B cell (primary cell): Measurements from ENCODE around the gene PYROXD2. TPM values are rescaled to one million over a fixed set of nuclear protein-coding genes. Genes with fewer than 3 reads are reported as not detected.

Experiments used
- ATAC-seq: fragments of 200-7000 bp; cut with Tn5 transposase; one replicate; pipeline ENCODE4 v1.10.0; 2021; ENCODE audit warnings: low read depth, mild to moderate bottlenecking, moderate number of reproducible peaks, moderate library complexity
- CTCF ChIA-PET: fragments of 350-600 bp; sonication (Branson Sonifier 250); formaldehyde crosslinking; loops from one replicate; lab custom pipeline; 2021; ENCODE audit warnings: antibody characterized with exemption, inconsistent platforms; lab: Charles Lee
- POLR2A ChIA-PET: fragments of 350-600 bp; sonication (Branson Sonifier 250); formaldehyde crosslinking; loops from one replicate; lab custom pipeline; 2021; ENCODE audit warnings: antibody characterized with exemption; lab: Charles Lee
- DNase-seq: peaks from one replicate; pipeline ENCODE4 v3.0.0; 2013
- H2AFZ ChIP-seq: 2 replicates; pipeline ENCODE4 v1.6.1; 2012; ENCODE audit warnings: mild to moderate bottlenecking, low read depth, low read length; ENCODE audit not compliant: insufficient read depth, poor library complexity, severe bottlenecking
- H3K27ac ChIP-seq, 2 donors: 1 replicate in 1 of 2; 2 replicates in 1 of 2; pipeline ENCODE4 v1.5.1; 2012 to 2013; ENCODE audit warnings: low read length in 2 of 2, mild to moderate bottlenecking in 2 of 2, moderate library complexity in 1 of 2
- H3K27me3 ChIP-seq, 4 experiments: fragments of 200-600 bp in 1 of 4; sonication (generic) in 1 of 4; replicated peaks in 1 of 4; 1 replicate in 2 of 4; 2 replicates in 2 of 4; pipeline versions ENCODE4 v1.6.1 to v1.7.0; 2013 to 2016; ENCODE audit warnings: low read length in 3 of 4, mild to moderate bottlenecking in 2 of 4, mixed read lengths in 1 of 4, moderate library complexity in 1 of 4; ENCODE audit not compliant: insufficient read depth in 4 of 4, control insufficient read depth in 3 of 4; ENCODE audit errors: control extremely low read depth in 1 of 4
- H3K36me3 ChIP-seq, 2 experiments: replicated peaks in 1 of 2; 1 replicate in 1 of 2; 2 replicates in 1 of 2; pipeline versions ENCODE4 v1.6.1 to v1.7.1; 2013; ENCODE audit warnings: low read length in 1 of 2; ENCODE audit not compliant: insufficient read depth in 2 of 2, control insufficient read depth in 1 of 2; ENCODE audit errors: control extremely low read depth in 1 of 2, extremely low read depth in 1 of 2
- H3K4me1 ChIP-seq, 2 donors: fragments of 200-600 bp in 1 of 2; sonication (generic) in 1 of 2; 1 replicate in 1 of 2; 2 replicates in 1 of 2; pipeline versions ENCODE4 v1.5.1 to v1.6.1; 2013 to 2017; ENCODE audit warnings: low read length in 2 of 2; ENCODE audit not compliant: control insufficient read depth in 2 of 2, insufficient read depth in 2 of 2
- H3K4me2 ChIP-seq: replicated peaks from 2 replicates; pipeline ENCODE3; 2012; ENCODE audit warnings: mild to moderate bottlenecking, low read depth, low read length; ENCODE audit not compliant: poor library complexity, severe bottlenecking
- H3K4me3 ChIP-seq, 5 experiments: fragments of 200-600 bp in 1 of 5; sonication (generic) in 1 of 5; 1 replicate in 3 of 5; 2 replicates in 2 of 5; pipeline versions ENCODE4 v1.5.1 to v1.7.0; 2011 to 2016; ENCODE audit warnings: low read length in 4 of 5, mild to moderate bottlenecking in 4 of 5, low read depth in 2 of 5, control low read depth in 1 of 5, moderate library complexity in 1 of 5; ENCODE audit not compliant: insufficient read depth in 1 of 5; ENCODE audit errors: control extremely low read depth in 1 of 5, extremely low read depth in 1 of 5
- H3K79me2 ChIP-seq: fragments of 200-600 bp; sonication (generic); one replicate; pipeline ENCODE4 v1.6.0; 2016; ENCODE audit warnings: low read length; ENCODE audit not compliant: control insufficient read depth, insufficient read depth
- H3K9ac ChIP-seq: fragments of 200-600 bp; sonication (generic); 2 replicates; pipeline ENCODE4 v1.6.1; 2017; ENCODE audit warnings: mild to moderate bottlenecking, low read length, moderate library complexity
- H3K9me3 ChIP-seq, 3 donors: one replicate each; pipeline versions ENCODE4 v1.6.1 to v1.7.1; 2013; ENCODE audit warnings: low read length in 2 of 3; ENCODE audit not compliant: control insufficient read depth in 2 of 3, insufficient read depth in 1 of 3; ENCODE audit errors: control extremely low read depth in 1 of 3
- H4K20me1 ChIP-seq: 2 replicates; pipeline ENCODE4 v1.6.0; 2012; ENCODE audit warnings: mild to moderate bottlenecking, low read length; ENCODE audit not compliant: insufficient read depth, control insufficient read depth, poor library complexity, severe bottlenecking
- H3K27ac Mint-ChIP-seq: one replicate; pipeline ENCODE4 v1.8.0; 2021; ENCODE audit warnings: mixed read lengths
- H3K27me3 Mint-ChIP-seq: one replicate; pipeline ENCODE4 v1.8.0; 2021; ENCODE audit warnings: mixed read lengths
- H3K4me1 Mint-ChIP-seq: one replicate; pipeline ENCODE4 v1.8.0; 2021; ENCODE audit warnings: mixed read lengths
- H3K4me3 Mint-ChIP-seq: one replicate; pipeline ENCODE4 v1.8.0; 2021; ENCODE audit warnings: mixed read lengths
- H3K9me3 Mint-ChIP-seq: one replicate; pipeline ENCODE4 v1.8.0; 2022; ENCODE audit warnings: mixed read lengths; ENCODE audit not compliant: insufficient read depth
- EZH2 ChIP-seq: IDR thresholded peaks from 2 replicates; pipeline ENCODE4 v1.6.1; 2012; ENCODE audit warnings: borderline replicate concordance, low read depth, mild to moderate bottlenecking, moderate library complexity, low read length; ENCODE audit not compliant: insufficient read depth, poor library complexity, severe bottlenecking
- WGBS: methylation state at CpG from one replicate; pipeline ENCODE4 v1.1.5; 2013; ENCODE audit warnings: missing lambda C conversion rate; ENCODE audit not compliant: insufficient coverage; 5-methylcytosine and 5-hydroxymethylcytosine counted together
- intact Hi-C: fragments of 100-400 bp; cut with micrococcal nuclease; formaldehyde crosslinking; loops from one replicate; pipeline ENCODE4 v1.10.0; 2022
- polyA plus RNA-seq: library from polyadenylated mRNA; depleted of rRNA; stranded (reverse); fragments of >200 nt; gene quantifications from 2 replicates; pipeline ENCODE4 v1.2.3, GENCODE V29; 2012
- total RNA-seq, 2 donors: library from RNA; stranded (reverse); fragments of 120-200 nt in 1 of 2; gene quantifications; 1 replicate in 1 of 2; 2 replicates in 1 of 2; pipeline versions ENCODE4 v1.2.3 to v1.2.4, GENCODE V29; 2013 to 2022
- TF ChIP-seq, protein P1 (sequence below): fragments of 200-600 bp; IDR thresholded peaks from one replicate; pipeline ENCODE4 v1.8.0; 2022; ENCODE audit warnings: antibody characterized with exemption, mild to moderate bottlenecking

The PYROXD2 gene
- total and polyA plus RNA-seq, 2 donors (not counting 1 experiment from before 2014, with no cell fraction given): 25.1 to 960 TPM

DNA sequence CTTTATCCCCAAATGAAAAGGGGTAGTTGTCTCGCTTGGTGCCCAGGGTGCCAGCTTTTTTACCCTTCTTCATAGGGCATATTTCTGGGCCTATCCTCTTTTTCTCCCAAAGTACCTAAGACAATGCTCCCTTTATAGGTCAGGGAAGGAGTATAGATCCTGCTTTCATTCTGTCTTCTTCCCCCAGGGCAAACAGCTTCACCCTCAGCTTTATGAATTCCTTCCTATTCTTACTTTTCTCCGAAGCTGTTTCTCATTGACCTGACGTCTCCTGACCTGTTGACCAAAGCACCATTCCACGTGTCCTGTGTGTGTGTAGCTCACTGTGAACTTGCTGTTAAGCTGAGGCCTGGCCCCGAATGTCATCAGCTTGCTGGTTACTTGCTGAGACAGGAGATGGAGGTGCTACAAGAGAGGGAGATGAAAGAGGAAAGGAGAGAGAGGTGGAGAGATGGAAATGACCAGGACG is 48.9 kb downstream of the PYROXD2 start:
- ChIA-PET CTCF (interaction anchor here (1.2 kb wide), 1 partner anchor 881 kb away, joined by 3 read pairs; no protein-coding TSS in a partner anchor), POLR2A (no interaction called here)
- Mint-ChIP-seq H3K4me3 (no peak overlapping the region), H3K4me1 (peaks cover 11% of the 10 kb centered on the region), H3K9me3 (no peaks in the 10 kb centered on the region), H3K27ac (no peak overlapping the region), H3K27me3 (peaks cover 5% of the 10 kb centered on the region)
- no peaks in the 10 kb centered on the region for H3K9me3 ChIP-seq
- H2AFZ ChIP-seq: no peak overlapping the region
- no peak overlapping the region for H3K4me3 ChIP-seq
- H3K27me3 ChIP-seq: peaks cover 0 to 3% (median 0%) of the 10 kb centered on the region in 4 experiments
- TF ChIP-seq EZH2: no peak
- TF ChIP-seq, protein P1, sequence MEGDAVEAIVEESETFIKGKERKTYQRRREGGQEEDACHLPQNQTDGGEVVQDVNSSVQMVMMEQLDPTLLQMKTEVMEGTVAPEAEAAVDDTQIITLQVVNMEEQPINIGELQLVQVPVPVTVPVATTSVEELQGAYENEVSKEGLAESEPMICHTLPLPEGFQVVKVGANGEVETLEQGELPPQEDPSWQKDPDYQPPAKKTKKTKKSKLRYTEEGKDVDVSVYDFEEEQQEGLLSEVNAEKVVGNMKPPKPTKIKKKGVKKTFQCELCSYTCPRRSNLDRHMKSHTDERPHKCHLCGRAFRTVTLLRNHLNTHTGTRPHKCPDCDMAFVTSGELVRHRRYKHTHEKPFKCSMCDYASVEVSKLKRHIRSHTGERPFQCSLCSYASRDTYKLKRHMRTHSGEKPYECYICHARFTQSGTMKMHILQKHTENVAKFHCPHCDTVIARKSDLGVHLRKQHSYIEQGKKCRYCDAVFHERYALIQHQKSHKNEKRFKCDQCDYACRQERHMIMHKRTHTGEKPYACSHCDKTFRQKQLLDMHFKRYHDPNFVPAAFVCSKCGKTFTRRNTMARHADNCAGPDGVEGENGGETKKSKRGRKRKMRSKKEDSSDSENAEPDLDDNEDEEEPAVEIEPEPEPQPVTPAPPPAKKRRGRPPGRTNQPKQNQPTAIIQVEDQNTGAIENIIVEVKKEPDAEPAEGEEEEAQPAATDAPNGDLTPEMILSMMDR: no peak
- H3K4me1 ChIP-seq: peaks cover 6 to 8% of the 10 kb centered on the region in 2 donors
- H3K27ac ChIP-seq: no peak overlapping the region
- ATAC-seq: no peak
- H3K36me3 ChIP-seq: no peaks in the 10 kb centered on the region
- no peak for DNase-seq
- no peak overlapping the region for H3K4me2 ChIP-seq
- 89% methylated on average over 5 of the region's 6 CpGs for WGBS
- no peak overlapping the region for H3K9ac ChIP-seq
- intact Hi-C loops: no loop called here
- no peaks in the 10 kb centered on the region for H4K20me1 ChIP-seq
- H3K79me2 ChIP-seq: no peaks in the 10 kb centered on the region

DNA sequence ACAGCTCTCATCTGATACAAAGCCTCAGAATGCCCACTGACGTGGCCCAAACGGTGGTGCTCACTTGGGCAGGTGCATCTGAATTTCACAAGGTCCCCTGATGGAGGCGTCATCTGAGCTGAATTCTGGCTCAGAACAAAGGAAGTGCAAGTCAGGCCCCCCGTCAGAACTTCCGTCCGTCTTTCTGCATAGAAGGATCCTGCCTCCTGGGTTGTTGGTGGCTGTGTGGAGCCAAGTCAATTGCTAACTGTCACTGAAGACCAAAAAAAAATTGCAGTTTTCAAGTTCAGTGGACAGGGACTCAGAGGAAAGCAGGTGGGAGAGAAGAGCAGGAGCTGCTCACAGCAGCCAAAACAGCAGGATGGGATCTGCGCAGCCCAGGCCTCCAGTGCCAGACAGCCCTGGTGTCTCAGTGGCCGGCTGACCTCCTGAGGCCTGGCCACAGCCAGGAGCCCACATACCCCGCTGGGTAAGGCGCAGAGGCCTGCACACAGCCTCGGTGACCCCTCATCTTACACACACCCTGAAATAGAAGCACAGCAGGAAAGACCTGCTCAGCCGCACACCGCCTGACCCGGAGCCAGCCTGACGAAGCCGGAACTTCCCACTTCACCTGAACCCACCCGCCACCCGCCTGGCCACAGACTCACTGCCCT is 49.4 kb downstream of the PYROXD2 start:
- no peak overlapping the region for H3K9ac ChIP-seq
- H3K4me2 ChIP-seq: no peak overlapping the region
- no peak overlapping the region for H3K27ac Mint-ChIP-seq
- ATAC-seq (no peak), DNase-seq (no peak)
- H3K4me3 Mint-ChIP-seq: no peak overlapping the region
- H3K9me3 ChIP-seq: no peaks in the 10 kb centered on the region
- no peaks in the 10 kb centered on the region for H4K20me1 ChIP-seq
- H3K9me3 Mint-ChIP-seq: no peaks in the 10 kb centered on the region
- peaks cover 0 to 3% (median 0%) of the 10 kb centered on the region in 4 experiments for H3K27me3 ChIP-seq
- no peak overlapping the region for H2AFZ ChIP-seq
- no peak overlapping the region for H3K27ac ChIP-seq
- H3K27me3 Mint-ChIP-seq: peaks cover 5% of the 10 kb centered on the region
- H3K79me2 ChIP-seq: no peaks in the 10 kb centered on the region
- H3K4me1 Mint-ChIP-seq: peaks cover 13% of the 10 kb centered on the region
- CTCF ChIA-PET: interaction anchor here (1.2 kb wide), 1 partner anchor 881 kb away, joined by 3 read pairs; no protein-coding TSS in a partner anchor
- intact Hi-C loops: no loop called here
- WGBS: 87% methylated on average over 16 of the region's 18 CpGs
- H3K4me3 ChIP-seq: no peak overlapping the region
- POLR2A ChIA-PET: no interaction called here
- TF ChIP-seq, protein P1: no peak
- no peak for TF ChIP-seq EZH2
- no peaks in the 10 kb centered on the region for H3K36me3 ChIP-seq
- peaks cover 6 to 8% of the 10 kb centered on the region in 2 donors for H3K4me1 ChIP-seq
